Fibroblast of upper back skin (primary cell): Measurements from ENCODE around the gene ANTXRL.
A peak's percentile ranks its signal among the peaks of the same experiment; 100 is the strongest.
"Not testable (repeated sequence)": the region's sequence is repeated elsewhere in the genome, so short reads cannot be mapped to it uniquely, and the experiment has no call there.

Experiments used
- DNase-seq: peaks from one replicate; pipeline ENCODE4 v3.0.0-alpha.2; 2013

The ANTXRL gene

GRCh38 chr10:46277840-46278239, 9.0 kb upstream of the ANTXRL start:
- DNase-seq, result no peak

DNA sequence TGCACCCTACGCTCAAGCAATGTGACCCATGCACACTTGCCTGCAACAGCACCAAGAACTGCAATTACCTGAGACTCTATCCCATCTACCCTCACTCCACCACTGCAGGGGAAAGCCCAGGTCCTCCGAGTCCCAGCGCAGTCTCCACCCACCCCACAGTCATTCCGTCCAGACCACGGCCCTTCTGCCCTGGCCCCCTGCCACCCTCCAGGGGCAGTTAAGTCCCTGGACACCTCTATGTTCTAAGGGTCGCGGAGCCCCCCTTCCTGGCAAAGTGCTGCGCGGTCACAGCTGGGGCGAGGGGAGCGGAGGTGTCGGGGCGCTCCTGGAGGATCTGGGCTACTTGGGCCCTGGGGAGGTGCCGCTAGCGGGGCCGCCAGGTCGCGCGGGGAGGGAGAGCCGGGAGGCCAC, 4.4 kb upstream of the ANTXRL start:
- DNase-seq, result not testable (repeated sequence)

- peak; percentile 52 for DNase-seq
These were observed 3.8 kb upstream of the ANTXRL start for GRCh38 chr10:46282842-46283574.

DNA sequence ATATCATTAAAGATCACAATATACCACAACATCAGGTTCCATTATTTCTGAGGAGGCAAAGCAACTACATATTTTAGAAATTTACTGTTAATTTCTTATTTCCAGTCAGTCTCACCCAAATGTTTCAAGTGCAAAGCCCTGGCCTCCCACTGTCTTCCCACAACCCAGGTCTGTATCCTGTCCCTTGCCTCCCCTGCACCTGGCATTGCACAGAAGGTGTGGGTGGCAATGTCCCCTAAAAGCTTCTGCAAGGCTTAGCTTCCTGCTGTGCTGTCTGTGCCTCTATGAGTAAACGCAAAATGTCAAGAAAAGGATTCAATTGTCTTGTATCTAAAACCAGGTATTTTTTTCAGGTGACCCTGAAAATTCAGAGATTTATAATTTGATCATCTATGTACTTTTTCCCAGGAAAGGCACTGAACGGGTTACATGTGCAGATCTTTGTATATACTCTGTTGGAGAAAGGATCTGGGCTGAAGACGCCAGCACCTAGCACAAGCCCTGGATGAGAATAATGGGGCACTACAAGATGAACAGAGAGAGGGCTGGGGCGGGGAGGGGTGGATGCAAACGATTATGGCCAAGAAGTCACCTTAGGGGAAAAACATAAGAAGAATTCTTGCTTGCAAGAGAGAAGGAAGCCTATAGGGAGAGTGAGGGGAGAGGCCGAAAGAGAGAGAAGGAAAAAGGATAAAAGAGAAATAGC, 3.1 kb upstream of the ANTXRL start:
- no peak for DNase-seq

- peak; percentile 65 for DNase-seq
These were observed 2.2 kb upstream of the ANTXRL start for GRCh38 chr10:46284286-46285229.

DNA sequence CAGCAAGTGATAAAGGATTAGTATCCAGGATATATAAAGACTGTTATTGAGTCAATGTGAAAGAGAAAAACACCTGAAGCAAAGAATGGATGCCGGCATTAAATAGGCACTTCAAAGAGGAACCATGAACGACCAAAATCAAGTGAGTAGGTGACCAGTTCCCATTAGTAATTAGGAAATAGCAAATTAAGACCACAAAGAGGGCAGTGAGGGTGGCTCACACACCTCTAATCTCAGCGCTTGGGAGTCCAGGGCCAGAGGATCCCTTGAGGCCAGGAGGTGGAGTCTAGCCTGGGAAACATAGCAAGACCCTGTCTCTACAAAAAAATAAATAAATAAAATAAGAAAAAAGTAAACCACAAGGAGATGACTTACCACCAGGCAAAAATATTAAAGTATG, 1.5 kb upstream of the ANTXRL start:
- no peak for DNase-seq

DNA sequence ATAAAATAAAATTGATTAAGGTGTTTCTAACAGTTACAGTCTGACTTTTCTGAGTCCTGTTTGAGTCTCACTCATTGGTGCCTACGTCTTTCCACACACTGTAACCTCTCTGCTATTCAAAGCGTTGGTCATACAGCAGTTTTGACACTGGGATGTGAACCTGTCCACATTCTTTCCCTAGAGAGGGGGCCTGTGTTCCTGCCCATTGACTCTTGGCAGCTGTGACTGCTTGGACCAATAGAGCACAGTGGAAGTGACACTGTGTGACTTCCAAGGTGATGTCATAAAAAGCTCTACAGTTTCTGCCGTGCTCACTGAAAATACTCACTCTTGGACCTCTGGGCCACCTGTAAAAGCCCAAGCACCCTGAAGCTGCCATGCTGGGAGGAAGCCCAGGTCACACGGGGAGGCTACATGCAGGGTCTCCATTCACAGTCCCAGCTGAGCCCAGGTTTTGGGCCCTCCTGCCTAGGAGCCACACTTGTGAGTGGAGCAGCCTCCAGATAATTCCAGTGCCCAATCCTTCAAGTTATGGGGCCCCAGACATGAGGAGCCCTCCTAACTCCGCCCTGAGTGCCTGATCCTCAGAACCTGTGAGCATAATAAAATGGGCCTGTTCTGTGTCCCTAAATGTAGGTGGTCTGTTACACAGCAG, 704 bp upstream of the ANTXRL start:
- DNase-seq, result no peak

DNA sequence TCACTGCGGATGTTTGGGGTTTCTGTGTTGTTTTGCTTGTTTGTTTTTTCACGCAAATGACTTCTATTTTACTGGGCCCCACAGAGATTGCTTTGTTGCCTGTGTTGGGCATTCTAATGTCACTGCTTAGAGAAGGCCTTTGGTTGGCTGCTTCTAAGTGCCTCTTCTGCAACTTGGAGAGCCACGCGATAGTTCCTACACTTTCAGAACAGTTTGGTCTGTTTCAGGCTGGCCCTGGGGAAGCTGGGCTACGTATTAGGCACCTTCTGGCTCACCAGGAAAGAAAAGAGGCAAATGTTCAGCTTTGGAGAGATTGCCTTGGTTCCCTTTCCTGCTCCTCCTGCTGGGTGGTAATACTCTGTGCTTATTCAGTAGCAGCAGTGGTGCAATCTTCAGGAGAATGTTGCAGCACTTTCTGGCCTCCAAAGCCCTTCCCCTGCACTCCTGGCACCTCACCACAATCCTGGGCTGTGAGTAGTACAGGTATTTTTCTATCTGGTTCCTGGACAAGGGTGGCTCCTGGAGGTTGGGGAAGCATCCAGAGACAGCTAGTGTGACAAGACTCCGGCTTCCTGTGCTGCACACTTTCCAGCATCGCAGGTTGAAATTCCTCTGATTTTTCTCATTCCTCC, 1.2 kb downstream of the ANTXRL start:
- no peak for DNase-seq

GRCh38 chr10:46288601-46289206, 1.9 kb downstream of the ANTXRL start:
- DNase-seq, result no peak

DNA sequence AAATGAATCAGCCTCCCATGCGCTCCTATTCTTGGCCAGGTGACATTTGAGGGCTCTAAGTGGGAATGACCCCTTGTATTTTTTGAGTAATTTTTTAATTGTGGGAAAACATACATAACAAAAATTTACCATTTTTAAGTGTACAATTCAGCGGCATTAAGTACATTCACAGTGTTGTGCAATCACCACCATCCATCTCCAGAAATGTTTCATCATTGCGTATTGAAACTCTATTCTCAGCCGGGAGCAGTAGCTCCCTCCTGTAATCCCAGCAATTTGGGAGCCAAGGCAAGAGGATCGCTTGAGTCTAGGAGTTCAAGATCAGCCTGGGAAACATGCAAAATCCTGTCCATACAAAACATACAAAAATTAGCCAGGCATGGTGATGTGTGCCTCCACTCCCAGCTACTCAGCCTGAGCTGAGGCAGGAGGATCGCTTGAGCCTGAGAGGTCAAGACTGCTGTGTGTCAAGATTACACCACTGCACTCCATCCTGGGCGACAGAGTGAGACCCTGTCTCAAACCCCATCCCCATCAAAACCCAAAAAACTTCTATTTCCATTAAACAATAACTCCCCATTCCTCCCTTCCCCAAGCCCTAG, 2.5 kb downstream of the ANTXRL start:
- no peak for DNase-seq

DNA sequence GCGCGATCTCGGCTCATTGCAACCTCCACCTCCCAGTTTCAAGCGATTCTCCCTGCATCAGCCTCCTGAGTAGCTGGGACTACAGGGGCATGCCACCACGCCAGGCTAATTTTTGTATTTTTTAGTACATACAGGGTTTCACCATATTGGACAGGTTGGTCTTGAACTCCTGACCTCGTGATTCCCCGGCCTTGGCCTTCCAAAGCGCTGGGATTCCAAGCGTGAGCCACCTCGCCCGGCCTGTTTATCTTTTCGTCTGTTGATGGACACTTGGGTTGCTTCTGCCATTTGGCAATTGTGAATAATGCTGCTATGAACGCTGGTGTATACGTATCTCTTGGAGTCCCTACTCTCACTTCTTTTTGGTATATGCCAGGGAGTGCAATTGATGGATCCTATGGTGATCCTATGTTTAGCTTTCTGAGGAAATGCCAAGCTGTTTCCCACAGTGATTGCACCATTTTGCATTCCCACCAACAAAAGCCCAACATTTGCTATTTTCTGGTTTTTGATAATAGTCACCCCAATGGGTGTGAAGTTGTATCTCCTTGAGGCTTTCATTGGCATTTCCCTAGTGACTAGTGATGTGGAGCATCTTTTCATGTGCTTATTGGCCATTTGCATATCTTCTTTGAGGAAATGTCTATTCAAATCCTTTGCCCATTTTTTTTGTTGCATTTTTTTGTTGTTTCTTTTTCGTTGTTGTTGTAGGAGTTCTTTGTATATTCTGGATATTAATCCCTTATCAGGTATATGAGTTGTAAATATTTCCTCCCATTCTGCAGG, 3.5 kb downstream of the ANTXRL start:
- no peak for DNase-seq

GRCh38 chr10:46291817-46292572, 5.2 kb downstream of the ANTXRL start:
- no peak for DNase-seq

DNA sequence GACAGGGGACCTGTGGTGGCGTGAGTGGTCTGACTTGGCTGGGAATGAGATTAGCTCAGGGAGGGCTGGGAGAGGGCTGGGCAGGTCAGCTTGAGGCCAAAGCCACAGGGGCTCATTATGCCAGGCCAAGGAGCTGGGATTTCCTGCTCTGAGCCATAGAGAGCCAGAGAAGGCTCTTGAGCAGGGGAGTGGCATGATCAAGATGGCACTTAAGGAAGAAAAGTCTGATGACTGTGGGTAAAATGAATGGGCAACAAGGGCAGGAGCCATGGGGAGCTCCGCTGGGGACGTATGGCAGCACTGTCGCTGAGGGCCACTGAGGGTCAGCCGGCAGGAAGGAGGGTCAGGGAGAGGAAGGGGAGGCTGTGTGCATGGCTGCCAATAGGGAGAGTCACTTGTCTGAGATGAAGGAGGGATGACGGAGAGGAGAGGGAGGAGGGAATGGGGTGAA, 5.8 kb downstream of the ANTXRL start:
- no peak for DNase-seq

GRCh38 chr10:46293228-46293627, 6.4 kb downstream of the ANTXRL start:
- DNase-seq, result no peak

DNA sequence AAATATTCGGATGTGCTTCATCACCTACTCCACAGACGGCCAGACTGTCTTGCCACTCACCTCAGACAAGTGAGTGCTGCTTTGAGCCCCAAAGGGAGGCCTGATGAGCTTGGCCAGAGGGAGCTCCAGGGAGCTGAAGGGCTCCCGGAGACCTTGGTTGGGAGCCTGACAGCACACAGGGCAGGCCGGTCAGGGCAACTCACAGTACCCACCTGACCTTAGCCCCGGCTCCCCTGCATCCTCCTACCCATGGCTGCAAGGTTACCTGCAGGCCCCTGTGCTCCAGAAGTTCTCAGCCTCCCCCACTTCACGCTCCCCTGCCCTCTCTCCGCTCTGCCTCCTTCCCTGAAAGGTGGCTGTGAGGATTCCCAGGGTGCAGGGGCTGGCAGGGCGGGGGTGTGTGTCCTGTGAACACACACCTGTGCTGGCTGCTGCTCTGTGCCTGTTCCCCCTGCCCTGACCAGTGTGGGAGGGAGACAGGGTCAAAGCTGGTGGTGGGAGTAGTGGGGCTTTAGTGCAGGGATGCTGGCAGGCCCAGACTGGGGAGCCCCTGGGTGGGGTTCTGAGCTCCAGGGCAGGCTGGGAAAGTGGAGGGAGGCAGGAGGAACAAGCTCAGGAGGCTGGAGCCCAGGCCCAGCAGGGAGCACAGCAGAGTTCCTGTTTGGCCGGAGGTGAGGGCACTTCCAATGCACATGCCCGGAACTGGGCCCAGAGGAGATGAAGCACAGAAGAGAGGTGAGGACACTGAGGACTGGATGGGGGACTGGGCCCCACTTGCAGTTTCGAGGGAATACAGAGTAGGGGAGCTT, 7.2 kb downstream of the ANTXRL start:
- DNase-seq, result no peak

DNA sequence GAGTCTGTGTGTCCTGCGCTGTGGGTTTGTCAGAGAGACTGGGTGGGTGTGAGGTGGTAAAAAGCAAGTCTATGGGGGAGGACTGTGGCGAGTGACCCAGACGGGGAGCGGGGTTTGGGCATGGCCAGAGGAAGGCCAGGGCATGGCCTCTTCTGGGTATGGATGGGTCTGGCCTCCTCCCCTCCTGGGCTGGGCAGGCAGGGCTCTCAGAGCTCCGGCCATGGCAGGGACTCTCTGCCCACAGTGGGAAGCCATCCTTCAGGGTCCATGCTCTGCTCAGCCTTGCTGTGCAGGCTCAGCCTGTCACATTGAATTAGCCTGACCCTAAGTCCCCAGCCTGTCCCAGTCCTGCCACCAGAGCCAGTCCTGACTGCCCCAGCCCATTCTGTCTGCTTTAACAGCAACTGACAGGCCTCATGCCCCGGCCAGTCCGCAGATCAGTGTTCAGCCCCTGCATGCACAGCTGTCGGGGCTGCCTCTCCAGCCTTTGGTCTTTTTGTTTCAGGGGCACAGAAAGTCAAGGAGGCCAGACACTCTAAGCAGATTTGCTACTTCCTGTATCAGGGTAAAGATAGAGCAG, 7.9 kb downstream of the ANTXRL start:
- no peak for DNase-seq

- DNase-seq, result not testable (repeated sequence)
These were observed 8.7 kb downstream of the ANTXRL start for GRCh38 chr10:46295350-46296010.

GRCh38 chr10:46296086-46296485, 9.3 kb downstream of the ANTXRL start:
- not testable (repeated sequence) for DNase-seq
